Activated naive CD8-positive, alpha-beta T cell treated with anti-CD3 and anti-CD28 coated beads, Interleukin-2, amount 10 ng/mL, durations not matched to agents 7 days and 5 days (primary cell): ENCODE data around the gene ARSG. TPM values are rescaled to one million over a fixed set of nuclear protein-coding genes. Genes with fewer than 3 reads are reported as not detected.
A peak's percentile ranks its signal among the peaks of the same experiment; 100 is the strongest.

Source experiments
- ATAC-seq: fragments of 150-1000 bp; cut with Tn5 transposase; one replicate; pipeline ENCODE4 v1.10.0; 2021; ENCODE audit warnings: low read depth, moderate library complexity
- POLR2A ChIA-PET: fragments of 350-600 bp; sonication (Branson Sonifier 250); formaldehyde crosslinking; loops from one replicate; lab custom pipeline; 2021; ENCODE audit warnings: antibody characterized with exemption; lab: Charles Lee
- DNase-seq: peaks from one replicate; pipeline ENCODE4 v3.0.0; 2021
- H3K27ac Mint-ChIP-seq: one replicate; pipeline ENCODE4 v1.8.0; 2022; ENCODE audit warnings: mild to moderate bottlenecking, mixed read lengths
- H3K27me3 Mint-ChIP-seq: one replicate; pipeline ENCODE4 v1.8.0; 2022; ENCODE audit warnings: mild to moderate bottlenecking, moderate library complexity, mixed read lengths
- H3K36me3 Mint-ChIP-seq: one replicate; pipeline ENCODE4 v1.8.0; 2021; ENCODE audit warnings: mild to moderate bottlenecking, mixed read lengths
- H3K4me1 Mint-ChIP-seq: one replicate; pipeline ENCODE4 v1.8.0; 2021; ENCODE audit warnings: mixed read lengths
- H3K4me3 Mint-ChIP-seq: one replicate; pipeline ENCODE4 v1.8.0; 2022; ENCODE audit warnings: mild to moderate bottlenecking, moderate library complexity, mixed read lengths
- H3K9me3 Mint-ChIP-seq: one replicate; pipeline ENCODE4 v1.8.0; 2021; ENCODE audit warnings: mixed read lengths
- total RNA-seq, 2 experiments: library from RNA; stranded (reverse); gene quantifications; one replicate each; pipeline ENCODE4 v1.2.3, GENCODE V29; 2021

Gene ARSG
- total RNA-seq, 2 experiments from 2014 or later, result 10.4 to 10.9 TPM

DNA sequence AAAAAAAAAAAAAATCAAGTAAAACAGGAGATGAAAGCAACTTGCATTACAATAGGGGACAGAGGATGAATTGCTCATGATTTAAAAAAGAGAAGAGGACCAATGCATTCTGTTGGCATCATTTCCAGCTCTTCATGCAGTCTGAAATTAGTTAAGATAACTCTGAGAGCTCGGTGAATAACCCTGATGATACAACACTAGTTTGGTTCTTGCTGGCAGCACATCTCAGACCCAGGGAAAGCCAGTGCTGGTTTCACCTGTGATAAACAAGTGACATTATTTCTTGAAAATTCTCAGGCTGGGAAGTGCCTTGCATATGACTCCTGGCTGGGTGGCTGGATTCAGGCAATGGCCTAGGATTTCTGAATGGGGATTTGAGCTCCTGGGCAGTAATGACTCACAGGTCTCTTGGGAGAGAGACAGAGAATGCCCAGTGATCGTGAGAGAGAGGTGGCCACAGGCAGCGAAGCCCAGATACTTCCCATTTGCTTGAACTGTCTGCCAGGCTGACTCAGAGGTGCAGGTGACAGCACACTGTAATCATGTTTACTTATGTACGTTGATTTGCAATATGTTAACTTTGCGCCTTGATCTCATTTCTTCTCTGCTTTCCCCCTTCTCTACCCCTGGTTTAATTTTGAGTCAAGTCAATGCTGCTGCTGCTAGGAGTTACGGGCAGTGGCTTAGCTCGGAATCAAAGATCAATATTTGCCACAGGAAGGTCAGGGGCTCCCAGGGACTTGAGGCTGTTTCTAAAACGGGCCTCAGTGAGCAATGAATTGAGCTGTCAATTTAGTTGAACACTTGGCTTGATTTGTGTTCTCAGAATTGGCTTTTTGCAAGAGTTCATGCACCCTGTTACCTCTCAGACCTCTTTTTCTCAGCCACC lies 27.1 kb downstream of the ARSG start:
- peaks cover 4% of the 10 kb centered on the region for H3K9me3 Mint-ChIP-seq
- H3K4me1 Mint-ChIP-seq, result peaks cover 23% of the 10 kb centered on the region
- ATAC-seq (no peak), DNase-seq (no peak)
- no peak overlapping the region for H3K27ac Mint-ChIP-seq
- H3K27me3 Mint-ChIP-seq, result no peaks in the 10 kb centered on the region
- POLR2A ChIA-PET, result interaction anchor here (0.9 to 1.5 kb wide), 3 partner anchors 9 to 11 kb away, joined by 3 to 4 read pairs (median 3); no protein-coding TSS in a partner anchor
- H3K4me3 Mint-ChIP-seq, result no peak overlapping the region
- peaks cover 6% of the 10 kb centered on the region for H3K36me3 Mint-ChIP-seq

DNA sequence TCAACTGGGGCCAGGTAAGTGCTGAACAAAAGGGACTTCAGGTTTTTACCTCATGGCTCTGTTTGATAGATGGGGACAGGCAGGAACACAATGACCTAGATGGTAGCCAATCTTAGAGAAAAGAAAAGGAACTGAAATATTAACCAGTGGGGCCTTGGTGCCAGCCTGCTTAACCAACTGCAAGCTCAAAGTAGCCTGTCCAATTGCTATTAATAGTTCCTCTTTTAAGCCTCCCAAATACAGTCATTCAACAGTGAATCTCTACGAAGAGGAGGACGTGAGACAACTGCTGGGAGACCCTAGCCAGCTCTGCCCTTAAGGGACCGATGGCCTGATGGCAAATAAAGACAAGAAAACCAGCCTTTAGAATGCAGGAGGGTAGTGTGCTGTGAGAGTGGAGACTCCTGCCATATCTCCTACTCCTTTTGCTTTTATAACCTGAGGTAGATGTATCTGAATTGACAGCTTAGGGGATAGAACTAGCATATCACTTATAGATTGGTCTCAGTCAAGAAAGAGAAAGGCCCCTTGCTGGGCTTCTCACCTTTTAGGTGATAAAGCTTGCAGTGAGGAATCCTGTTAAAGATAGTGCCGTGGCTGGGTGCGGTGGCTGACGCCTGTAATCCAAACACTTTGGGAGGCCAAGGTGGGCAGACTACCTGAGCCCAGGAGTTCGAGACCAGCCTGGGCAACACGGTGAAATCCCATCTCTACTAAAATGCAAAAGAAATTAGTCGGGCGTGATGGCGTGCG lies 28.3 kb downstream of the ARSG start:
- Mint-ChIP-seq H3K4me1 (peaks cover 22% of the 10 kb centered on the region), H3K4me3 (no peak overlapping the region), H3K27me3 (no peaks in the 10 kb centered on the region), H3K9me3 (peaks cover 4% of the 10 kb centered on the region), H3K27ac (no peak overlapping the region), H3K36me3 (peaks cover 6% of the 10 kb centered on the region)
- no peak for ATAC-seq
- POLR2A ChIA-PET, result interaction anchor here (1.5 kb wide), 1 partner anchor 10 kb away, joined by 4 read pairs; no protein-coding TSS in a partner anchor
- no peak for DNase-seq

DNA sequence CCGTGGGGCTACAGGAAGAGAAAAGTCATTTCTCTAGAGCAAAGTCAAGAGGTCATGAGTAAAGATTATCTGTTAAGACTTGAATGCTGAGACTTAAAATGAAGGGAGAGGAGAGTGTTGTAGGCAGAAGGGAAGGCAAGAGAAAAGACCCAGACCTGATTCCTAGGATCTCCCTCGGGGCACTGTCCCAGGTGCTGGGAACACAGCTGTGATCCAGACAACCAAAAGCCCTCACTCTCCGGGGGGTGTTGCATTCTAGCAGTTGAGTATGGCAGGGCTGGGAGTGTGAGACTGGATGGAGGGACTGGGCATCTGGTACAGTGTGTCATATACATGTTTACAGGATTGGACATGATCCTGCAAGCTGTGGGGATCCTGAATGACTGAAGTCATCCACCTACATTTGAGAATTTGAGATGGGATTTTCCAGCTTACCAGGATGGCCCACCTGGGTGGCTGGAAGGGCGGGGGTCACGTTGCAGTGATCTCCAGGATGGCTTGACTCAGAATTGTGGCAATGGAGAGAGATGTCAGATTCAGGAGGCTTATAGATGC lies 29.1 kb downstream of the ARSG start:
- POLR2A ChIA-PET, result interaction anchor here (0.6 kb wide), 1 partner anchor 34 kb away, joined by 4 read pairs; no protein-coding TSS in a partner anchor
- DNase-seq (no peak), ATAC-seq (no peak)
- Mint-ChIP-seq H3K27me3 (no peaks in the 10 kb centered on the region), H3K27ac (no peak overlapping the region), H3K36me3 (peaks cover 7% of the 10 kb centered on the region), H3K9me3 (peaks cover 4% of the 10 kb centered on the region), H3K4me3 (no peak overlapping the region), H3K4me1 (peaks cover 15% of the 10 kb centered on the region)

DNA sequence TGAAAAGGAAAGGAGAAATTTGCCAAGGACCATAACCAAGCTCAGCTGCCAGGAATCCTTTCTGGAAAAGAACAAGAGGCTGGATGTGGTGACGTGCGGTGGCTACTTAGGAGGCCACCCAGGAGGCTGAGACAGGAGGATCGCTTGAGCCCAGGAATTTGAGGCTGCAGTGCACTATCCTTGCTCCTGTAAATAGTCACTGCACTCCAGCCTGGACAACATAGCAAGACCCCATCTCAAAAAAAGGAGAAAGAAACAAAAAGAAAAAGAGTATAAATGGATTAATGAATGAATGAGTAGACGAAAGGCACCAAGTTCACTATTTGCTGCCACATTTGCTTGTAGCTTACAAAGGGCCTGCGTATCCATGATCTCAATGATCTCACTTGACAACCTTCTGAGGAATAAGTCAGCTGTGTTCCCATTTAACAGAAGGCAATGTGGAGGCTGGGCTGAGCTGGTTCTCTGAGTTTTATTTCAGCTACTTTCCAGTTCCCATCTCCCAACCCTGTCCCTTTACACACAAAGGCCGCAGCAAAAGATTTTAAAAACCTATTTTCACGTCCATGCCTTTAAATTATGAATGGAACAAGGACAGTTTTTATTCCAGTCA lies 29.8 kb downstream of the ARSG start:
- ATAC-seq (no peak), DNase-seq (no peak)
- Mint-ChIP-seq H3K27me3 (no peaks in the 10 kb centered on the region), H3K27ac (no peak overlapping the region), H3K4me1 (peaks cover 13% of the 10 kb centered on the region), H3K36me3 (peaks cover 5% of the 10 kb centered on the region), H3K4me3 (no peak overlapping the region), H3K9me3 (peaks cover 3% of the 10 kb centered on the region)
- POLR2A ChIA-PET, result no interaction called here

DNA sequence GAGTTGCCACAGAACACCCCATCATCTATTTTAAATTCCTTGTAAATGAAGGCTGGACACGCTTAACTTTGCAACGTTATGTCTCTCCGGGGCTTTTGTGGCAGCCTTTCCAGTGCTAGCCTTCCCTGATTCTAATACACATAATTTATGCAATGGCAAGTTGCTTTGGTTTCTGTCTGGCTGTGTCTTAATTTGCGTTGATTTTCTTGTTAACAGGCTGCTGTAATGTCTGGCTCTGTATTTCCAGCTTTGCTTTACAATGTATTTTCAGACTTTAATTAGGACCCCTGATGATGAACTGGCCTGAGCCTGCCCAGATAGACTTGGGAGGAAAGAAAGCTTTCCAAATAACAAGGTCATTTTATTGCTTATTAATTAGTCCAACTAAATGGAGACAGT lies 30.3 kb downstream of the ARSG start:
- peaks cover 12% of the 10 kb centered on the region for H3K4me1 Mint-ChIP-seq
- H3K36me3 Mint-ChIP-seq, result peaks cover 2% of the 10 kb centered on the region
- H3K9me3 Mint-ChIP-seq, result no peaks in the 10 kb centered on the region
- no peak overlapping the region for H3K4me3 Mint-ChIP-seq
- no peak for DNase-seq
- ATAC-seq, result no peak
- H3K27ac Mint-ChIP-seq, result no peak overlapping the region
- H3K27me3 Mint-ChIP-seq, result peaks cover 2% of the 10 kb centered on the region
- POLR2A ChIA-PET, result no interaction called here

DNA sequence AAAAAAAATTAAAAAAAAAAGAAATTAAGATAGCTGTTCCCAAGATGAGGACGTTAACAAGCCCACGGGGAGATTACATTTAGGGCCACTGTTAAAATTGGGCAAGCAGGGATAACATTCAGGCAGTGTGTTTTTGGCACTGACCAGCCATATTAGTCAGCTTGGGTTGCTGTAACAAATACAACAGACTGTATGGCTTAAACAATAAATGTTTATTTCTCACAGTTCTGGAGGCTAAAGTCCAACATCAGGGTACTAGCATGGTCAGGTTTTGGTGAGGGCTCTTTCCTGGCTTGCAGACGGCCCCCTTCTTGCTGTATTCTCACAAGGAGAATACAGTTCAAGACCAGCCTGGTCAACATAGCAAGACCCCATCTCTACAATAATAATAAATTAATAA lies 31.3 kb downstream of the ARSG start:
- Mint-ChIP-seq H3K4me3 (no peak overlapping the region), H3K27me3 (peaks cover 2% of the 10 kb centered on the region), H3K4me1 (peaks cover 16% of the 10 kb centered on the region), H3K27ac (no peak overlapping the region), H3K36me3 (peaks cover 2% of the 10 kb centered on the region), H3K9me3 (no peaks in the 10 kb centered on the region)
- DNase-seq (no peak), ATAC-seq (no peak)
- POLR2A ChIA-PET, result no interaction called here

DNA sequence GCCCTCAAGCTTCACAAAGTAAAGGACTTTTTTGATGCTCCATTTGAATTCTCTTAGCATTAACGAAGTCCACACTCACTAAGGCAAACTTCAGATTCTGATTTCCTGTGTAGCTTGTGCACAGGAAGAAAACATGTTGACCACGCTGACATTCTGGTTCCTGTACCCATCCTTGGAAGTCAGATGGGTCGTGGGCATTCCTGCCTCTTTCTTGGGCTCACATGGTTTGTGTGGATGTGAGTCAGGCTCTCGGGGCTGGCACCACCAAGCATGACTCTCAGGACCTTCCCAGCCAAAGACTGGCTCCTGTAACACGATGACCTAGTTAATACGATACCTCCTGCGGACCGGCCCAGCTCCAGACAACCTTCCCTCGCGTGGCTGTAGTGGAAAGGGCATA lies 32.8 kb downstream of the ARSG start:
- peak overlapping the region; percentile 40 for H3K27ac Mint-ChIP-seq
- H3K4me1 Mint-ChIP-seq, result peaks cover 14% of the 10 kb centered on the region
- H3K4me3 Mint-ChIP-seq, result no peak overlapping the region
- no peak for ATAC-seq
- no peak for DNase-seq
- POLR2A ChIA-PET, result interaction anchor here (0.6 to 1.5 kb wide), 4 partner anchors 27 to 136 kb away, joined by 3 to 9 read pairs (median 4); partner anchors contain the start of gene ARSG
- H3K27me3 Mint-ChIP-seq, result peaks cover 2% of the 10 kb centered on the region
- H3K36me3 Mint-ChIP-seq, result peaks cover 2% of the 10 kb centered on the region
- H3K9me3 Mint-ChIP-seq, result no peaks in the 10 kb centered on the region

DNA sequence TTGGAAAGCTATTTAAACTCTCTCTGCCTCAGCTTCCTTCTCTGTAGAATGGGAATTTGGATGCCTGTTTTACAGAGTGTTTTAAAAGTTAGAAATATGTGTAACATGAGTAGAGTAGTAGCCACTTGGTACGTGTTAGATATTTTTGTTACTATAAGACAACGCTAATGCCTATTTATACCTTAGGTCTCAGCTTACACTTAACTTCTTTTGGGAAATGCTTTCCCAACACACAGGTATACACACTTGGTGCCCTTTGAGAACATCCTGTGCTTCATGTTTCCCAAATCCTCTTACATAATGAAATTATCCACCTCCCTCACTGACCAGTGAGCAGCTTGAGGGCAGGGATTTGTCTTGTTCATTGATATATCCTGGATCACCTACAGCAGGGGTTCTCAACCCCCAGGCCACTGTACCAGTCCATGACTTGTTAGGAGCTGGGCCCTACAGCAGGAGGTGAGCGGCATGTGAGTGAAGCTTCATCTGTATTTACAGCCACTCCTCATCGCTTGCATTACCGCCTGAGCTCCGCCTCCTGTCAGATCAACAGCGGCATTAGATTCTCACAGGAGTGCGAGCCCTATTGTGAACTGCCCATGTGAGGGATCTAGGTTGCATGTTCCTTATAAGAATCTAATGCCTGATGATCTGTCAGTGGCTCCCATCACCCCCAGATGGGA lies 33.5 kb downstream of the ARSG start:
- ATAC-seq (no peak), DNase-seq (no peak)
- Mint-ChIP-seq H3K36me3 (peaks cover 2% of the 10 kb centered on the region), H3K9me3 (no peaks in the 10 kb centered on the region), H3K4me3 (no peak overlapping the region), H3K27me3 (peaks cover 2% of the 10 kb centered on the region), H3K4me1 (peaks cover 14% of the 10 kb centered on the region), H3K27ac (no peak overlapping the region)
- POLR2A ChIA-PET, result interaction anchor here (1.3 to 1.5 kb wide), 2 partner anchors 28 to 33 kb away, joined by 3 to 9 read pairs; partner anchors contain the start of gene ARSG

DNA sequence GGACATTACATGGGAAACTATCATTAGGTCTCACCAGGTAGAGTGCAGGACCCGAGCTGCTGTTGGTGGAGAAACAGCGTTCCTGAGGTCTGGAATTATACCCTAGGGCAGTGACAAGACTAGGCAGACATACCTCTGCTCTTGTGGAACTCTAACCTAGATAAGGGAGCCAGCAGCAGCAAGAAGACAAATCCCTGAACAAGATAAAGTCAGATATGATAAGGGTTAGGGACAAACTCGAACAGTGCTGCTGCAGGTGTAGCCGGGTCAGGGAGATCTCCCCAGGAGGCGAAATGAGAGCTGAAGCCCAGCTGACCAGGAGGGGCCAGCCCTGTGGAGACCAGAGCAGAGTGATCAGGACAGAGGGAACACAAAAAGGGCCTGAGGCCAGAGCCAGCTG lies 34.7 kb downstream of the ARSG start:
- Mint-ChIP-seq H3K4me3 (no peak overlapping the region), H3K9me3 (peaks cover 4% of the 10 kb centered on the region), H3K27me3 (peaks cover 2% of the 10 kb centered on the region), H3K4me1 (peaks cover 14% of the 10 kb centered on the region), H3K36me3 (peaks cover 9% of the 10 kb centered on the region), H3K27ac (no peak overlapping the region)
- no peak for DNase-seq
- ATAC-seq, result no peak
- POLR2A ChIA-PET, result no interaction called here

DNA sequence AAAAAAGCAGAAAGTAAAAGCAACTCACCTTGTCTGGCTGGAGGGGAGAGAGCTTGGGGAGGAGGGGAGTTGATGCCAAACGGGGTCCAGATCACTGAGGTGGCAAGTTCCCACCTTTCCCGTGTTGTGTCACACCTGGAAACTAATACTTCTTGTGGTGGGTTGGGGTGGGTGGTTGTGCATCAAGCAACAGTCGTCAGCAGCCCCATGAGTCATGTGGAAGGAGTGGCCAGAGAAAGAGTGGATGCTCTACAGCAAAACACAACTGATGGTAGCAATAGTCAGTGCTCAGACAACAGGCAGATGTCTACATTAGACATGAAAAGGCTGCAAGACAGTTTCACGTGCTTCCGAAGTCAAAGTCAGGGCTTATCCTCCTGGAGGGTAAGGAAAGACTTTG lies 35.4 kb downstream of the ARSG start:
- Mint-ChIP-seq H3K27ac (peak overlapping the region; percentile 25), H3K36me3 (peaks cover 11% of the 10 kb centered on the region), H3K27me3 (peaks cover 2% of the 10 kb centered on the region), H3K4me3 (no peak overlapping the region), H3K4me1 (peaks cover 14% of the 10 kb centered on the region), H3K9me3 (peaks cover 6% of the 10 kb centered on the region)
- no peak for ATAC-seq
- DNase-seq, result no peak
- POLR2A ChIA-PET, result interaction anchor here (1.1 kb wide), 1 partner anchor 34 kb away, joined by 3 read pairs; no protein-coding TSS in a partner anchor

DNA sequence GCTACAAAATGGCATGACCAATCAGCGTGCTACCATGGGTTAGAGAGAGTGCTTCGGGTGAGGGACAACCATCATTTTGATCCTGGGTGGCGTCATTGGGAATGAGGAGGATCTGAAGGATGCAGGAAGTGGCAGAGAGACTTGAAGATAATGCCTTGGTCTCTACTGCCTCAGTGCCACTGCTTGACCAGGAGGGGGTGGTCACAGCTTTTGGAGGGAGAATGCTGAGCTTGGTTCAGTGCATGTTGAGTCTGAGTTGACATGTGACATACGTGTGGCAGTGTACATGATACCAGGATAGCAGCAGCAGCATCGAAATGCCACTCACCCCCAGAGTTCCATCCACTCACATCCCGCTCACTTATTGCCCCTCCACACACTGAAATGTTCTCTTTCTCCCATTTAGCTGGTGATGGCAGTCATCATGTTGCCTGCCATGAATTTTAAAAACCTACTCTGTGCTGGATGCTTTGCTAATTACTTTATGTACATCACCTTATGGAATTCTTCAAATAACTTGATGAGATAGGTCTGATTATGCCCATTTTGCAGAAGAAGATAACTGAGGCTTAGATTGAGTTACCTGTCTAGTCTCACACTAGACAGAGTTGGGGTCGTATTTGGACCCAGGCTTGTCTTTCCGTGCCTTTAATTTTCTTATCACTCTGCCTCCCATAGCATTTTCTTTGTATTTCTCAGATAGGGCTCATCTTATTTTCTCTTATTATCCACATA lies 36.7 kb downstream of the ARSG start:
- no peak for ATAC-seq
- DNase-seq, result no peak
- POLR2A ChIA-PET, result no interaction called here
- Mint-ChIP-seq H3K9me3 (peaks cover 14% of the 10 kb centered on the region), H3K27ac (no peak overlapping the region), H3K4me3 (no peak overlapping the region), H3K4me1 (peaks cover 16% of the 10 kb centered on the region), H3K27me3 (peaks cover 2% of the 10 kb centered on the region), H3K36me3 (peaks cover 19% of the 10 kb centered on the region)

DNA sequence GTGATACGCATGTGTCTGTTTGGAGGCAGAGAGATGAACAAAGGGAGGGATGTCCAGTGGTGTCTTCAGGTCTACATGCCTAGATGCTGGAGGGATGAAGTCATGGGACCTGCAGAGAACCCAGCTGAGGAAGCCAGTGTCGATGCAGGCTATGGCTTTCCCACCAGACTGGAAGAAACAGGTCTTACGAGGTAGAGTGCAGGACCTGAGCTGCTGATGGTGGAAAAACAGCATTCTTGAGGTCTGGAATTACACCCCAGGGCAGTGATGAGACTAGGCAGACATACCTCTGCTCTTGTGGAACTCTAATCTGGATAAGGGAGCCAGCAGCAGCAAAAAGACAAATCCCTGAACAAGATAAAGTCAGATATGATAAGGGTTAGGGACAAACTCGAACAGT lies 37.4 kb downstream of the ARSG start:
- H3K27ac Mint-ChIP-seq, result no peak overlapping the region
- peaks cover 19% of the 10 kb centered on the region for H3K4me1 Mint-ChIP-seq
- POLR2A ChIA-PET, result interaction anchor here (1.0 to 1.3 kb wide), 2 partner anchors 10 to 102 kb away, joined by 3 to 4 read pairs; no protein-coding TSS in a partner anchor
- no peak overlapping the region for H3K4me3 Mint-ChIP-seq
- DNase-seq, result no peak
- peaks cover 16% of the 10 kb centered on the region for H3K9me3 Mint-ChIP-seq
- H3K36me3 Mint-ChIP-seq, result peaks cover 20% of the 10 kb centered on the region
- H3K27me3 Mint-ChIP-seq, result peaks cover 2% of the 10 kb centered on the region
- ATAC-seq, result no peak
